Smooth muscle cell (in vitro differentiated cells): ENCODE results near the gene GPC3. TPM values are rescaled to one million over a fixed set of nuclear protein-coding genes. Genes with fewer than 3 reads are reported as not detected.
"Not testable (repeated sequence)": the region's sequence is repeated elsewhere in the genome, so short reads cannot be mapped to it uniquely, and the experiment has no call there.

Source experiments
- DNase-seq: peaks from one replicate; lab custom pipeline; 2025; ENCODE audit not compliant: unreplicated experiment; lab: John Stamatoyannopoulos, UW
- H2AFZ ChIP-seq: fragments of 200-600 bp; sonication (generic); 2 replicates; pipeline ENCODE4 v1.6.0; 2016; ENCODE audit warnings: antibody characterized with exemption, low read depth, mild to moderate bottlenecking
- H3F3A ChIP-seq: fragments of 200-600 bp; sonication (generic); 2 replicates; pipeline ENCODE4 v1.6.0; 2017; ENCODE audit warnings: antibody characterized with exemption, low read depth
- H3K27ac ChIP-seq: fragments of 200-600 bp; sonication (generic); 2 replicates; pipeline ENCODE4 v1.5.1; 2016; ENCODE audit warnings: low read depth, mild to moderate bottlenecking
- H3K27me3 ChIP-seq: fragments of 200-600 bp; sonication (generic); 2 replicates; pipeline ENCODE4 v1.6.1; 2016; ENCODE audit warnings: low read depth, mild to moderate bottlenecking
- H3K36me3 ChIP-seq: fragments of 200-600 bp; sonication (generic); 2 replicates; pipeline ENCODE4 v1.5.1; 2016; ENCODE audit warnings: low read depth
- H3K4me1 ChIP-seq: fragments of 200-600 bp; sonication (generic); 2 replicates; pipeline ENCODE4 v1.5.1; 2016; ENCODE audit warnings: low read depth
- H3K4me2 ChIP-seq: fragments of 200-600 bp; sonication (generic); 2 replicates; pipeline ENCODE4 v1.6.0; 2016; ENCODE audit warnings: mild to moderate bottlenecking
- H3K4me3 ChIP-seq: fragments of 200-600 bp; sonication (generic); 2 replicates; pipeline ENCODE4 v1.5.1; 2016; ENCODE audit warnings: mild to moderate bottlenecking
- H3K79me2 ChIP-seq: fragments of 200-600 bp; sonication (generic); 2 replicates; pipeline ENCODE4 v1.6.0; 2016; ENCODE audit warnings: low read depth, mild to moderate bottlenecking
- H3K9ac ChIP-seq: fragments of 200-600 bp; sonication (generic); 2 replicates; pipeline ENCODE4 v1.6.0; 2016; ENCODE audit warnings: low read depth
- H3K9me3 ChIP-seq: fragments of 200-600 bp; sonication (generic); replicated peaks from 2 replicates; pipeline ENCODE4 v1.5.1; 2016; ENCODE audit warnings: low read depth
- H4K20me1 ChIP-seq: fragments of 200-600 bp; sonication (generic); 2 replicates; pipeline ENCODE4 v1.6.0; 2016; ENCODE audit warnings: low read depth
- CTCF ChIP-seq: fragments of 200-600 bp; sonication (generic); IDR thresholded peaks from 2 replicates; pipeline ENCODE4 v1.5.1; 2017; ENCODE audit warnings: borderline replicate concordance, mild to moderate bottlenecking, antibody characterized with exemption; ENCODE audit not compliant: insufficient read depth, poor library complexity, severe bottlenecking
- WGBS: methylation state at CpG from one replicate; pipeline ENCODE4 v1.1.7; 2016; ENCODE audit warnings: low lambda C conversion rate; 5-methylcytosine and 5-hydroxymethylcytosine counted together
- polyA plus RNA-seq: library from polyadenylated mRNA; unstranded; fragments of >200 nt; fragmentation: Nextera tagmentation; extraction: Ambion mirVana; gene quantifications from 2 replicates; pipeline ENCODE4 v1.2.1, GENCODE V29; 2016
- total RNA-seq: library from RNA; depleted of rRNA; stranded (reverse); fragments of >200 nt; gene quantifications from 2 replicates; pipeline ENCODE4 v1.2.3, GENCODE V29; 2014

Gene GPC3
- total and polyA plus RNA-seq, 2 experiments from 2014 or later = 120 to 191 TPM

GRCh38 chrX:133723930-133724329, 261.5 kb downstream of the GPC3 start:
- H3F3A ChIP-seq = no peaks in the 10 kb centered on the region

GRCh38 chrX:133722756-133723155, 262.6 kb downstream of the GPC3 start:
- 88% methylated on average over 4 of the region's 4 CpGs for WGBS
- H3K27ac ChIP-seq = no peak overlapping the region
- no peaks in the 10 kb centered on the region for H3K27me3 ChIP-seq
- H3K79me2 ChIP-seq = no peaks in the 10 kb centered on the region
- H3F3A ChIP-seq = no peaks in the 10 kb centered on the region
- no peak for TF ChIP-seq CTCF
- H3K4me2 ChIP-seq = no peak overlapping the region
- no peak overlapping the region for H3K4me3 ChIP-seq
- no peaks in the 10 kb centered on the region for H4K20me1 ChIP-seq
- DNase-seq = no peak
- no peaks in the 10 kb centered on the region for H3K9me3 ChIP-seq
- H3K9ac ChIP-seq = no peak overlapping the region
- H3K36me3 ChIP-seq = no peaks in the 10 kb centered on the region
- no peaks in the 10 kb centered on the region for H3K4me1 ChIP-seq
- no peak overlapping the region for H2AFZ ChIP-seq

More at GRCh38 chrX:133723930-133724329, 261.5 kb downstream of the GPC3 start:
- H3K4me1 ChIP-seq = no peaks in the 10 kb centered on the region
- H4K20me1 ChIP-seq = no peaks in the 10 kb centered on the region
- no peak overlapping the region for H2AFZ ChIP-seq
- no peaks in the 10 kb centered on the region for H3K27me3 ChIP-seq
- 79% methylated on average over 4 of the region's 4 CpGs for WGBS
- no peak overlapping the region for H3K27ac ChIP-seq
- no peaks in the 10 kb centered on the region for H3K9me3 ChIP-seq
- H3K9ac ChIP-seq = no peak overlapping the region
- no peak overlapping the region for H3K4me2 ChIP-seq
- no peaks in the 10 kb centered on the region for H3K79me2 ChIP-seq
- H3K4me3 ChIP-seq = no peak overlapping the region
- no peak for DNase-seq
- no peak for TF ChIP-seq CTCF
- H3K36me3 ChIP-seq = no peaks in the 10 kb centered on the region

- not testable (repeated sequence) for H3K4me2 ChIP-seq, DNase-seq, H3K79me2 ChIP-seq, H4K20me1 ChIP-seq, H3F3A ChIP-seq, H3K4me3 ChIP-seq, H3K9ac ChIP-seq, H3K27ac ChIP-seq, H3K27me3 ChIP-seq, H3K9me3 ChIP-seq, H3K36me3 ChIP-seq, H3K4me1 ChIP-seq, H2AFZ ChIP-seq
- WGBS = 85% methylated on average over 3 of the region's 3 CpGs
Observed at GRCh38 chrX:133720269-133720668, 265.1 kb downstream of the GPC3 start.

GRCh38 chrX:133715715-133716114, 269.7 kb downstream of the GPC3 start:
- H3K27ac ChIP-seq = no peak overlapping the region
- no peaks in the 10 kb centered on the region for H3K36me3 ChIP-seq
- 83% methylated on average over 1 of the region's 1 CpG for WGBS
- no peak overlapping the region for H3K4me3 ChIP-seq
- no peaks in the 10 kb centered on the region for H3K4me1 ChIP-seq
- H4K20me1 ChIP-seq = no peaks in the 10 kb centered on the region
- H3K27me3 ChIP-seq = no peaks in the 10 kb centered on the region
- no peak for DNase-seq
- TF ChIP-seq CTCF = no peak
- no peaks in the 10 kb centered on the region for H3F3A ChIP-seq
- H3K9ac ChIP-seq = no peak overlapping the region
- H3K79me2 ChIP-seq = no peaks in the 10 kb centered on the region
- H2AFZ ChIP-seq = no peak overlapping the region
- H3K4me2 ChIP-seq = no peak overlapping the region
- no peaks in the 10 kb centered on the region for H3K9me3 ChIP-seq
